SW480 (cell line): Measurements from ENCODE around the gene CAMSAP1.

Experiments
- DNase-seq: peaks from one replicate; pipeline ENCODE4 v3.0.0-alpha.2; 2016; ENCODE audit warnings: low spot score

Gene CAMSAP1

DNA sequence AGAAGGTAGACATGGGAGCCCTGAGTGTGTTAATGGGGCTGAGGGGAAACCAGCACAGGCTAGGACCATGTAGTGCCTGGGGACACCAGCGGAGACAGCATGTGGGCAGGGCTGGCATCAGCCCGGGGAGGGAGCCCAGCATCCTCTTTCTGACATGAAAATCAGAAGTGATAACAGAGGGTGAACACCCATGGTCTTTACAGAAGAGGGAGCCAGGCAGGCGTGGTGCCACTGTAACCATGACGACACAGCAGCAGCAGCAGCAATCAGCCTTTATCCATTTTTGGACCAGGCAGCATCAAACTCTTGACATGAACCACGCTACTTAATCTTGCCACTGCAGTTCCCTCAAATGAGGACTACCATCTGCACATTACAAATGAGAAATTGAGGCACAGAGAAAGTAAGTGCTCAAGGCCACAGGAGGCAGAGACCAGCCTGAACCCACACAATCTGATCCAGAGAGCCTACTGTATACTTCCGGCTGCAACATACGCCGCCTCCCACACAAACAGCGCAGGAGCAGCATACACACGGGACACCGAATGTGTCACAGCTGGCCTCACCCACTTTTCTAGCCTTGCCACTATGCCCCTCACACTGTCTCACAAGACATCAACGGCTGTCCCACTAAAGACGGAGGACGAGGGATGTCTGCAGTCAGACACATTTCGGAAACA lies 23.8 kb downstream of the CAMSAP1 start:
- DNase-seq, result no peak

DNA sequence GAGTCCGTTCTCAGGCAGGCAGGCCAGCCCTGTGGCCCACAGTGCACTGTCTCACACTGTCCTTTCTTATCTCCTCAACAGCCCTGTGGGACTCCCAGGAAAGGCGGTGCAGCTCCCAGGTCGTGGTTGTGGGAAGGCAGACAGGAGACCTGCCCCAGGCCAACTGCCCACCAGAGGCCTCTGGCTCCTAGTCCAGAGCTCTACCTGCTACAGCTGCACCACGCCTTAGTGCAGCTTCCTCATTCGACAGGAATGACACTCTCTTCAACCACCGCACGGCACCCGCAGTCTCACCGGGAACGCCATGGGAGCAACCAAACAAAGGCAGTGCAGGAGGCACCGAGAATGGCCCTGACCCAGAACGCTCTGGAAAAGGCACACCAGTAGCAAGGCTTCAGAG lies 25.3 kb downstream of the CAMSAP1 start:
- no peak for DNase-seq

DNA sequence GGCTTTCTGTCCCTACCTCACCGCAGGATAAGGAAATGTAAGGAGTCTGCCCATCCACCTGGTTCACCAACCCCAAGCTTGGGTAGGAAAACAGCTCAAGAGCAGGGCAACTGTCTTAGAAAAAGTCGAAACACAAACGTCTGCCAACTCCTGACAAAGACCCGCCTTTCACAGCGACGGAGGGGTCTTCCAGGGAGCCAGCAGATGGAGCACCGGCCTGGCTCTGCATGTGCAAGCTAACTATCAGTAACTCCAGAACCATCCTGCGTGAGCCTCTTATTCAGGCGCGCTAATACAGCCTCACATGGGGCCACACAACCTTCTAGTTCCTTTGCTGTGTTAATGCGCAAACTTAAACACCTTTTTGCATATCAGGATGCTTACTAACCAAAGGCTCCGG lies 26.9 kb downstream of the CAMSAP1 start:
- DNase-seq, result no peak

DNA sequence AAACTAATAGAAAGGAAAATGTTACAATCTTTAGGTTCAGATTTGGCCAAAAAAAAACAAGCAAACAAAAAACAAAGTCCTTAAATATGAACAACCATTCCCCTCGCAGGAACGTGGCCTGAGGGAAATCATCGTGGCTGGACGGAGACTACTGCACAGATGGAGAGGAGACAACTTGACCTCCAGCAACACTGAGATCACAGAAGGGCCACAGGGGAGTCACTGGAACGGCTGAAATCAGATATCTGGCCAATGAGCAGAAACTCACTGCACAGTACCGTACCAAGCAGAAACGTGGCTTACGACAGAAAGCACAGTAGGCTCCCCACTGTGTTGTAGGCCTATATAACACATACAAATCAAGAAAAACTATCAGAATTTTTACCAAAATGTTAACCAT lies 27.7 kb downstream of the CAMSAP1 start:
- no peak for DNase-seq

DNA sequence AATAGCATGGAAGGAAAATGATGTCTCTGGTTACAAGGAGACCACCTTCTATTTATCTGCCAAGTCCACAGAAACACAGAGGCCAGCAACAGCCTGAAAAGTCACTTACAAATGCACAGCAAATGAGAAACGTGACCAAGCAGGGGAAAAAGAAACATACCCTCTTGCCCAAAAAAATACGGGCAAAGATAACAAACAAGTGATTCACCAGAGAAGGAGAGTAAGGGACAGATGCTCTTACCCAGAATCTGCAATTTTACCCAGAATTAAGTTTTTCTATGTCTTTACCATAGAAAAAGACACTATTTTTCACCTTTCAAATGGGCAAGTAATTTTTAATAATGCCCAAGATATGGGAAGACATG lies 28.1 kb downstream of the CAMSAP1 start:
- no peak for DNase-seq

DNA sequence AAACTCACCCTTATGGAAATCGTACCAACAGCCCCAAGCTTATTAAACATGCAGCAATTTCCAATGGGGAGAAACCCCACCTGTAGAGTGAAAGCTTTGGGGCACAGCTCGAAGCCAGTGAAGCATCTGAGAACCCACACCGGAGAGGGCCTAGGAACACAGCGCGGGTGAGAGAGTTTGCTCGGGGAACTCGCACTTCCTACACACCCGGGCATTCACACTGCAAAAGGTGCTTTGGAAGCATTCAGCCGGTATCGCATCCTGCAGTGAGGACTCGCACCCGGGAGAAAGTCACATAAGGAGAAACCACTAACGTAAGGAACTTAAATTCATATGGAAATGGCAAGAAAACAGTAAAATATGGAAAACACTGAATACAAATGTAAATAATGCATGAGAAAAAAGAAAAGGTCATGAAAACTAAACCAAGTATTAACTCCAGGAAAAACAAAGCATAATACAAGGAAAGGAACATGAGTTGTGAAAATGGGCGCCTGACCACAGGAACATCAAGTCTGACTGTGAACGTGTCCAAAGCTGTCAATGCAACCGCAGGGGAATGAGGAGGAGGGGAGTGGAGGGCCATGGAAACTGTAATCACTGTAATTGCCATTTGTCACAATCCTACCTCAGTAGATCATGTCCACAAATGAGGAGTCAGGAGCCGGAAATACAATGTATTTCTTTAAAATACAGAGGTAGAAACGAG lies 28.7 kb downstream of the CAMSAP1 start:
- no peak for DNase-seq

DNA sequence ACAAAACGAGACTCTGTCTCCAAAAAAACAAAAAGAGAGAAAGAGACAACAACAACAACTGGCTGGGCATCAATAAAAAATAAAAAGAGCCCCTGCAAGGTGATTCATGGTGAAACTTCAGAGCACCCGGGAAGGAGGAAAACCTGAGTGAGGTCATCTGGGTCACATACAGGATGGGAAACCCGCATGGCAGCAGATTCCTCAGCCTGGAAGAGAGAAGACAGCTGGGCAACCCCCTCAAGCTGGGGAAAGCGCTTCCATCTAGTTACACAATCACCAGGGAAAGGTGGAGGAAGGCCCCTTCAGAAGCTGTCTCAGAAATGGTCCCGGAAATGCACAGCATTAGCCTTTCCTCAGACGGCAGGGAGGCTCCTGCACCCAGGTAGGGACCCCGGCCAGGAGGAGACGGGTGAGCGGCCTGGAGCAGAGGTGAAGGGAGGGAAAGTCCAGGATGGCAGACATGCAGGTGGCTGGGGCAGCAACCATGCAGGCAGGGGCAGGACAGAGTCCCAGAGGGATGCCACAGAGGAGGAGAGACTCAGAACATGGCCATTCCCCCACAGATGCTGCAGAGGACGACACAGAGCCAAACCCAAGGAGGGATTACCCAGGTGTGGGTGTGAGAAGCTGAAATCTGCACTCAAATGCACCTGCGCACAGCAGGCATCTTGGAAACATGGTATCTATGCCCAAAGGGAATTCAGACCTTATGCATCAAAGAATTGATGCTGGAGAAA lies 29.4 kb downstream of the CAMSAP1 start:
- no peak for DNase-seq

DNA sequence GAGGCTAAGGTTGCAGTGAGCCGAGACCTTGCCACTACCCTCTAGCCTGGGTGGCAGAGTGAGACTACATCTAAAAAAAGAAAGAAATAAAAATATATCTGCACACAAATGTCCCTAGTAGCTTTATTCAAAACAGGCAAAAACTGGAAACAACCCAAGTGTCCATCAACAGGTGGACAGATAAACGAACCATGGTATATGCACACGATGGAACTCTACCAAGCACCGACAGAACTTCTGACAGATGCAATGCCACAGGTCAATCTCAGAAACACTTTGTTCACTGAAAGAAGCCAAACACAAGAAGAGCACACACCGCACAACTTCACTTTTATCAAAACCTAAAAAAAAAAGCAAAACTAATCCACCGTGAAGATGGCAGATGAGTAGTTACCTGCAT lies 30.4 kb downstream of the CAMSAP1 start:
- DNase-seq, result no peak

DNA sequence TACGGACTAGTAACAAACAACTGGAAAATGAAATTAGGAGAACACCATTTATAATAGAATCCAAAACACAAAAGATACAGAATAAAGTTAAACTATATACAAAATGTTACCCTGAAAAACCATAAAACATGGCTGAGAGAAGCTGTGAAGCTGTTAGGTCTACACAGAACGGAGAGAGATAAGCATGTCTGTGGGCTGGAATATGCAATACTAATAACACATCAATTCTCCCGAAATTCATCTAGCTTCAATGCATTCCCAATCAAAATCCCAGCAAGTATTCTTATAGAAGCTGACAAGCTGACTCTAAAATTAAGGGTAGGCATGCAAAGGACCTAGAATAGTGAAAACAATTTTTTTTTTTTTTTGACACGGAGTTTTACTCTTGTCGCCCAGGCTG lies 32.5 kb downstream of the CAMSAP1 start:
- no peak for DNase-seq

DNA sequence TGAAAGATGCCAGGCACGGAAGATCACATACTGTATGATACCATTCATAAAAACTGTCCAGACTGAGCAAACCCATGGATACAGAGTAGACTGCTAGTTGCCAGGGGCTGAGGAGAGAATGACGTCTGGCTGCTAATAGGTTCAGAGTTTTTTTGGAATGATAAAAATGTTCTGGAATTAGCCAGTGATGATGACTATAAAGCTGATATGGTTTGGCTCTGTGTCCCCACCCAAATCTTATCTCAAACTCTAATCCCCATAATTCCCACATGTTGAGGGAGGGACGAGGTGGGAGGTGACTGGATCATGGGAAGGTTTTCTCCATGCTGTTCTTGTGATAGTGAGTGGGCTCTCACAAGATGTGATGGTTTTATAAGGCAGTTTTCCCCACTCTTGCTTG lies 37.4 kb downstream of the CAMSAP1 start:
- DNase-seq, result no peak

DNA sequence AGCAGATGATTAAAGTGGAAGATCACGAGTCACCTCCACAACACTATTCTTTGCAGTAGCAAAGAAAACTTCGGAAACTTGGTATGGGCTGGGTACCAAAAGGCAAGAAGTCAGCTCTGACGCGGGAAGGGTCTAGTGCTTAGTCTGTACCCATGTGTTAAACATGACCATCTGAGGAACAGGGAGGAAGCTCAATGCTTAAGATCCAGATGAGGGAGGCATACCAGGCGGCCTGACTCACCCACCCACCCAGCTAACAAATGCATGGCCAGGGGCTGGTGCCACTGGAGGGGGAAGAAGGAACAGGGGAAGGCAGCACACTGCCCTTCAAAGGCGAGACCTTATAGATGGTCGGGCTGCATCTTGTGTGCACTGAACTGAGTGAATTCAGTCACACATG lies 41.8 kb downstream of the CAMSAP1 start:
- DNase-seq, result no peak

DNA sequence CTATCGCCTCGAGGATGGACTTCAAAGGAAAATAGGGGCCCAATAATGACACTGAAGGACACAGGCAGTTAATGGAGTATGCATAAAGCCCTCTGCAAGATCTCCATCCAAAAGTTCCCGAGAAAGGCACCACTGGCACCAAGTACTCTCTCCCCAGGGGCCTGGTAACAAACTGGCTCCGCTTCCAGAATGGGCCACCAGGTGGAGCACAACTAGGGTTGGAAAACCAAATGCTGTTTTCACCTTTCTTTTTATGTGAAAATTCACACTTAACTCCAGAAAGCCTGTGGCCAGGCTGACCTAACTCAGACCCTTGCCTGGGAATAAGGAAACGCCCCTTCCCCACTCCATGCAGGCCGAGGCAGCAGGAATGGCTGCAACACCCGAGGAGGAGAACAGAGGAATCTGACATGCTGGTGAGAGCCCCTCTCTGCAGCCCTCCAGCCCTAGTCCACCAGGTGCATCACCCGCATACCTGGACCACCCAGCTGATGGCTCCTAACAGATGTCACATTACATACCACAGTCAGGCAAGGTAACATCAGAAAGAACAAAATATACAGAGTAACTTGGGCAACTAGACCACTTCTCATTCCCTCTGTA lies 42.8 kb downstream of the CAMSAP1 start:
- DNase-seq, result peak; percentile 16

DNA sequence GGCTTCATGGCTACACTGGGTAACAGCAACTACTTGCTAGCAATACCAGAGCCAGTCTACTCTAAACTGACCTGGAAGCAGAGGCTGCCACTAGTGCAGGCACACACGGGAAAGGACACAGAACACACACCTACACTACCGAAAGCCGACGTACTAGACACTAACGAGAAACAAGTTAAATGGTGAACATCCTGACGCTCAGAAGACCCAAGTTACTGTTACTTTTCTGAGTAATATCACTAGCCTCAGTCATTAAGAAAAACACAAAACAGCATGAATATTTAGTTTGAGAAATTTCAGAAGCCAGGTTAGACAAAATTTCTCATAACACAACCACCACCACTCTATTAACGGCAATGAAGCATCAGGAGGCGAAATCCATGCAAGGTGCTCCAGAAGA lies 44.5 kb downstream of the CAMSAP1 start:
- no peak for DNase-seq

DNA sequence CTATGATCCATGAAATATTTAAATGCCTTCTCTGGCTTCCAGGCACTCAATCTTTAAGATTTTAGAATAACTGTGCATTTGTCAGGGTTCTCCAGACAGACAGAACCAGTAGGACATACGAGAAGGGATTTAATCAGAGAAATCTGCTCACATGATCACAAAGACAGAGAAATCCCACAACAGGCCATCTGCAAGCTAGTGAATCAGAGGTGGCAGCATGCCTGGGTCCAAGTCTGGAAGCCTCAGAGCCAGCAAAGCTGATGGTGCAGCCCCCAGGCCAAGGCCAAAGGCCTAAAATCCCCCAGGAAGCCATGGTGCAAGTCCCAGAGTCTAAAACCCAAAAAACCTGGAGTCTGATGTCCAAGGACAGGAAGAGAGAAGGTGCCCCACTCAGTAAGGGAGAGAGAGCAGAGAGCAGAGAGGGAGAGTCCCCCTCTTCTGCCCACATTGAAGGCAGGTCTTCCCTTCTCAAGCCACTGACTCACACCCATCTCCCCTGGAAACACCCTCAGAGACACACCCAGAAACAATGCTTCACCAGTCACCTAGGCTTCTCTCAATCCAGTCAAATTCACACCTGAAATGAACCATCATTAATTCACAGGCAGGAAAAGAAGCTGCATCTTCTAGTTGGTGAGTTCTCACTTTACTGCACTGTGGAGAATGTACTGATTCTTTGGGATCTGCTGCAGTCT lies 48.7 kb downstream of the CAMSAP1 start:
- no peak for DNase-seq

DNA sequence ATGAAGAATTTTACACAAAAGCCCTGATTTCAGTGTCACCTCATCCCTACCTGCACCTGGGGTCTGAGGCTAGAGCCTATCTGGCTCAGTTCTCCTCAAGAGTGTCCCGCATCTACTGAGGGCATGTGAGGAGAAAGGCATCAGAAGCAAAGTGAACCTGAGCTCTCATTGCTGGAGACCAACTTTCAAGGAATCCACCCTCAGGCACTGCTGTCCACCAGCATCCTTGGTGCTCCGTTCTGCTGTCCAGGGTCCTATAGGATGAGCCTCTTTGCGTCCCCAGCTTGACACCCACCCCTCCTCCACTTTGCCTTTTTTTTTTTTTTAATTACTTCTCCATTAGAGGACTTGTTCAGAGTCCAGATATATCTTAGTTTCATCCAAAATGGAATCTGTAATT lies 49.5 kb downstream of the CAMSAP1 start:
- no peak for DNase-seq

DNA sequence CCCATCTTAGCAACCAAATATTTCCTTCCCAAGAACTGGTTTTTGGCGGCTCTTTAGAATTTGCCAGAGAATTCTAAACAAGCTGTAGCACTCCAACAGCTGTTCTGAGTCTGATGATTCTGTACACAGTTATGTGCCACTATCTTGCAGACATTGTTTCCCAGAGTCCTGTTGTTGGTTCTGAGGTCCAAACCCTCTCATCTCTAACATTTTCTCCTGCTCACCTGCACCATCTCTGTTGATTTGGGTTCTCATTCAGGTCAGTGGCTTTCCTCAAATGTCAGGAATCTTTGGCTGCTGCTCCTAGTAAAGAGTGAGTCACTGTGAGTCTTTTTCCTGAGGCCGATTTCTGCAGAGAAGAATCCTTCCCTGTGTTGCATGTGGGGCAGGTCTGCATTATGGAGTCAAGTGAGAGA lies 50.0 kb downstream of the CAMSAP1 start:
- DNase-seq, result no peak

DNA sequence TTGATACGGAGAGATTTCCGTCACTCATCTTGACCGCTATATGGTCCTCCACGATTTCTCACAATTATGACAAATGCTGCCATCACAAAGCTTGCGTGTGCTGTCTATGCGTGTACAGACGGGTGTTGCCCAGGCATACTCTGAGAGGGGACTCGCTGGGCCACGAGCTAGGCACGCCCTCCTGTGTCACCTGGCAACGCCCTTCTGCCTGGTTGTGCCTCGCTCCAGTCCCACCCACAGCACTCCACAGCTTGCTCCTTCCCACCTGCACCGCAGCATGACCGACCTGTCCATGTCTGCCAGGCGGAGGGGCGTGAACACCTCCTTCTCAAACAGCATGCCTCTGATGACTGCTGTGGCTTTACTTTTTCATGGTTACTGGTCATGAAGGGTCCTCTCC lies 55.6 kb downstream of the CAMSAP1 start:
- DNase-seq, result peak; percentile 44

DNA sequence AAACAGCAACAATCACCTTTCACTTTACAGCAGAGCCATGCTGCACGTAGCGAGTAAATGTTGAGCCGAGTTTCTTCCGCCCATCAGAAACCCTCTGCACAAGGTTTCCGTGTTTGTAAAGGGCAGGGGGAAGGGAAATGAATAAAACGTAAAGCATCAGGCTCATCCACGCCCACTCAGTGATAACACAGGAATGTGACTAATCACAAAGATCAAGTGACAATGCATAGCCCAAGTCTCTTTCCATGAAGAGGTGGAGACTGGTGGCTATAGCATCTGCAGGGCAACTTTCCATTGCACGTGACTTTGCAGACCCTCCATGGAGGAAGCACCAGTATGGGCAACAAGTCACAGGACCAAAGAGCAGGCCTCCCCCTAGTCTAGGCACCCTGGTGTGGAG lies 56.6 kb downstream of the CAMSAP1 start:
- DNase-seq, result peak; percentile 32

DNA sequence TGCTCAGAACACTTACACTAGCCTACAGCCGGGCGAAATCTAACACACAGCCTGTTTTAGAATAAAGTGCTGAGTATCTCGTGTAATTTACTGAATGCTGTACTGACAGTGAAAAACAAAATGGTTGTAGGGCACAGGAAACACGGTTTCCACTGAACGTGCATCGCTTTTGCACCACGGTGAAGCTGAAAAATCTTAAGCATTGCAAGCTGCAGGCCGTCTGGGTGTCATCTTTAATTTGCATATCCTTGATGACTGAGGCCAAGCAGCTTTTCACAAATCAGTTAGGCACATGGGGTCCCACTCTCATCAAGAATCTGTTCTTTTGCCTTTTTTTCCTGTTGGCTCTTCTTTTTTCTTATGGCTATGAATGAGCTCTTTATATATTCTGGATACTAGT lies 58.2 kb downstream of the CAMSAP1 start:
- DNase-seq, result no peak

DNA sequence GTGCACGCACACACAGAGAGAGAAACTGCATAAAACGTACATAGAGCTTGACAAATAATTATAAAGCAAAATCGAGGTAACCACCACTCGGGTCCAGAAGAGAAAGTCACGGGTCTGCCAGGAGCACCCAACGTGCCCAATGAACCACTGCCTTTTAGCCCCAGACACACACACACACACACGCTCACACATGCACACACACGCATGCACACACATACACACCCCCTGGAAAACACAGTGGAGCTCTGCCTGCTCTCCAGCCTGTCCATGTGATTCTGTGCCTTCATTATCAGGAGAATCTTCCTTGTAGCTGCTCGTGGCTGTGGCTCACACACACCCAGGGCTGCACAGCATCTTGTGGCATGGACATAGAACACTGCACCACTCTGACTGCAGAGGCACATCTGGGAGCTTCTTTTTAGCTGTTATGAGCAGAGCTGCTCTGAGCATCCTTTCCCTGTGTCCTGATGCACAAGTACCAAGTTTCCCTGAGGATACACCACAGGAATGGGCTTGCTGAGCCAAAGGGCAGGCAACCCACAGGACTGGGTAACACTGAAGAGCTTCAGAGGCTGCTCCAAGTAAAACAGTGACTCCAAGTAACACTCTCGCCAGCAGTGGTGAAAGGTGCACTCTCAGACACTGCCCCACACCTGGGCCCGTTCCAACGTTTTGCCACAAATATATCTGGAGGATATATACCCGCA lies 58.9 kb downstream of the CAMSAP1 start:
- DNase-seq, result no peak

DNA sequence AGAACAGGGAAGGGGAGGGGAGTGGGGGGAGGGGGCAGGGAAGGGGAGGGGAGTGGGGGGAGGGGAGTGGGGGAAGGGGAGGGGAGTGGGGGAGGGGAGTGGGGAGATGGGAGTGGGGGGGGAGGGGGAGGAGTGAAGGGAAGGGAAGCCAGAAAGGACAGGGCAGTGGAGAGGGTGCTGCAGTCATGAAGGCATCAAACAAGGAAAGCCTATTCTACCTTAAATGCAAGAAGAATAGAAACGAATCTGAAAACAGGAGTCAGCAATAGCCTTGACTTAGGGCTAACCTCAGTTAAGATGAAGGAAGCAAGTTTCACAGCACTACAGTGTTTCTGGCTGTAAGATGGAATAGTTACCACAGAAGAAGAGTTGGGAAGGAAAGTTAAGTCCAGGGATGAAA lies 59.5 kb downstream of the CAMSAP1 start:
- no peak for DNase-seq

DNA sequence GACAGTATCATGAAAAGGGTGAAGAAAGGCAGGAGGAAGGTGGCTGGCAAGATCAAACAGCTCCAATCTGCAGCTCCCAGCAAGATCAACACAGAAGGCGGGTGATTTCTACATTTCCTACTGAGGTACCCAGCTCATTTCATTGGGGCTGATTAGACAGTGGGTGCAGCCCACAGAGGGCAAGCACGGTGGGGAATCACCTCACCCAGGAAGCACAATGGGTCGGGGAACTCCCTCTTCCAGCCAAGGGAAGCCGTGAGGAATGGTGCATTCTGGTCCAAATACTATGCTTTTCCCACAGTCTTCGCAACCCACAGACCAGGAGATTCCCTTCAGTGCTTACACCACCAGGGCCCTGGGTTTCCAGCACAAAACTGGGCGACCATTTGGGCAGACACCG lies 66.8 kb downstream of the CAMSAP1 start:
- DNase-seq, result no peak
